ENCODE results near the gene SLC22A23.

Gene SLC22A23

DNA sequence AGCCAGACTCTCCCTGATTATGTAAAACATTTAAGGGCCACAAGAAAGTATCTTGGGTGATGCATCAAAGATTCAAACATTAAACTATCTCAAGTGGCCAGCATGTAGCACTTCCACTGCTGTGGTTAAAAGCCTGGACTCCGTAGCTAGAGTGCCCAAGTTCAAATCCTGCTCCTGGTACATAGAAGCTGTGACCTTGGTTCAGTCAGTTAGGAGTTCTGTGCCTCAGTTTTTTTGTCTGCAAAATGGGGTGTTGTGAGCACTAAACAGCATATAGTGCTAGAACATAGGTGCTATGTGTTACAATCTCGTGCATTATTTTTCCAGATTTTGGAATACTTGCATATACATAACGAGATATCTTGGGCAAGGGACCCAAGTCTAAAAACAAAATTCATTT is 129.4 kb downstream of the SLC22A23 start:
- H3K79me1 ChIP-seq (ENCODE audit: low read length): no peaks in the 10 kb centered on the region
- H2BK15ac ChIP-seq (replicated peaks; ENCODE audit: low read depth): no peak overlapping the region
- H3K4ac ChIP-seq (ENCODE audit: low read depth, low read length): no peak overlapping the region
- no peak overlapping the region for H3K18ac ChIP-seq (ENCODE audit: low read length)
- H3K36me3 ChIP-seq (ENCODE audit: control insufficient read depth, insufficient read depth, low read length): no peaks in the 10 kb centered on the region
- no peaks in the 10 kb centered on the region for H3K27me3 ChIP-seq (ENCODE audit: insufficient read depth, low read length, poor library complexity)
- no peak overlapping the region for H4K5ac ChIP-seq (ENCODE audit: low read length)
- H2BK120ac ChIP-seq (ENCODE audit: low read depth, low read length): no peak overlapping the region
- H3K56ac ChIP-seq (ENCODE audit: low read length): no peak overlapping the region
- H2BK5ac ChIP-seq (ENCODE audit: low read length): no peak overlapping the region
- H3K9ac ChIP-seq (ENCODE audit: low read length): no peak overlapping the region
- H3K27ac ChIP-seq (ENCODE audit: low read depth, low read length): no peak overlapping the region
- no peaks in the 10 kb centered on the region for H3K4me1 ChIP-seq (ENCODE audit: control insufficient read depth, low read depth, low read length)
- H2AK5ac ChIP-seq (ENCODE audit: low read length): no peak overlapping the region
- H4K8ac ChIP-seq (ENCODE audit: low read depth, low read length): no peak overlapping the region
- no peak overlapping the region for H3K4me2 ChIP-seq (ENCODE audit: low read length)
- no peak for DNase-seq
- no CpG with 5 or more reads among the region's 3 CpGs for WGBS (ENCODE audit: extremely low coverage, insufficient coverage, low lambda C conversion rate)
- no peaks in the 10 kb centered on the region for H3K79me2 ChIP-seq (ENCODE audit: control insufficient read depth, insufficient read depth, low read length)
- H3K4me3 ChIP-seq (ENCODE audit: low read length): no peak overlapping the region
- no peak overlapping the region for H3K23ac ChIP-seq (ENCODE audit: low read length)

DNA sequence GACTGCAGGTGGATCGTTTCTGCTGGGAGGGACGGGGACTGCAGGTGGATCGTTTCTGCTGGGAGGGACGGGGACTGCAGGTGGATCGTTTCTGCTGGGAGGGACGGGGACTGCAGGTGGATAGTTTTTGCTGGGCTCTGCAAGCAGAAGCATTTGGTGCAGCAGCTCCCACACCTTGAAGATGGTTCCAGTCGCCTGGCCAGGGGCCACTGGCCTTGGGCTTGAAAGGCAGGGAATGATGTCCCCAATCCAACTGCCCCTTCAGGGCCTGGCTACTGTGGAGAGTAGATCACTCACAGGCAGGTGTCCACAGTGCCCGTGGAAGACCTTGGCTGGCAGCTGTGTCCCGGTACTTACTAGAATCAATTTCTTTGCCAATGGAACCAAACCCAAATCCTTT is 129.9 kb downstream of the SLC22A23 start:
- no peaks in the 10 kb centered on the region for H3K27me3 ChIP-seq (ENCODE audit: insufficient read depth, low read length, poor library complexity)
- no peak overlapping the region for H3K9ac ChIP-seq (ENCODE audit: low read length)
- no peaks in the 10 kb centered on the region for H3K79me1 ChIP-seq (ENCODE audit: low read length)
- H2BK5ac ChIP-seq (ENCODE audit: low read length): no peak overlapping the region
- no peak overlapping the region for H4K8ac ChIP-seq (ENCODE audit: low read depth, low read length)
- H2BK120ac ChIP-seq (ENCODE audit: low read depth, low read length): no peak overlapping the region
- no peak overlapping the region for H3K18ac ChIP-seq (ENCODE audit: low read length)
- no peaks in the 10 kb centered on the region for H3K79me2 ChIP-seq (ENCODE audit: control insufficient read depth, insufficient read depth, low read length)
- H3K27ac ChIP-seq (ENCODE audit: low read depth, low read length): no peak overlapping the region
- no peak overlapping the region for H2BK15ac ChIP-seq (replicated peaks; ENCODE audit: low read depth)
- H3K23ac ChIP-seq (ENCODE audit: low read length): no peak overlapping the region
- H2AK5ac ChIP-seq (ENCODE audit: low read length): no peak overlapping the region
- no peak overlapping the region for H4K5ac ChIP-seq (ENCODE audit: low read length)
- no peak overlapping the region for H3K4me2 ChIP-seq (ENCODE audit: low read length)
- no peaks in the 10 kb centered on the region for H3K36me3 ChIP-seq (ENCODE audit: control insufficient read depth, insufficient read depth, low read length)
- WGBS (ENCODE audit: extremely low coverage, insufficient coverage, low lambda C conversion rate): no CpG with 5 or more reads among the region's 9 CpGs
- no peak overlapping the region for H3K4ac ChIP-seq (ENCODE audit: low read depth, low read length)
- H3K4me3 ChIP-seq (ENCODE audit: low read length): no peak overlapping the region
- H3K56ac ChIP-seq (ENCODE audit: low read length): no peak overlapping the region
- no peaks in the 10 kb centered on the region for H3K4me1 ChIP-seq (ENCODE audit: control insufficient read depth, low read depth, low read length)
- no peak for DNase-seq

DNA sequence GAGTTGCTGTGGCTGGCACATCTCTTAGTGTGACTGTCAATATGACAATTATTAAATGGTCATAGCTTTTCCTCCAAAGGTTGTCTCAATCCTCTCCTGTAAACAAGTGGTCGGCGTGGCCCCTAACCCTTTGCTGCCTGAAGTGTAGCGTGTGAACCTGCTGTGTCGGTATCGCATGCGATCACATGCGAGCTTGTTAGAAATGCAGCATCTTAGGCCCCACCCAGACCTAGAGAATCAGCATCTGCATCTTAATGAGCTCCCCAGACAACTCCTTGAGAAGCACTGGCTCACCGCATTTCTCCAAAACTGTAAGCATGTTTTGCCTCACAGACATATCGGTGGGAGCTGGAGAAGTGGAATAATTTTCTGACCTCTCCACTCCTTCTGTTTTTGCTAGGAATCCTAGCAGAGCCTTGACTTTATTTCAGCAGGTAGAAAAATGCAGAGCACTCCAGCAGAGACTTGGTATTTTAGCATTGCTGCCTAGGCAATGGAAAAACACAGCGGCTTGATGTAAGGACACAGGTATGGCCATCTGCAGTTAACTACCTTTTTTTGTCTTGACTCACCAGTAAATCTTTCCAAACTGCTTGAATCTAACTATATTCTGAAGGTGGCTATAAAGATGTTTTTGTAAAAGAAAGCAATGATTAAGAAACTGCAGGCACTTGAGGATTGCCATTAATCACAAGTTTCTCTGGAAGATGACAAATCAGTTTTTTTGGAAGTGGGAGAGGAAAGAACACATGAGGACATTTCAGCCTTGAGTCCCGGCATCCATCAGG is 130.5 kb downstream of the SLC22A23 start:
- Histone ChIP-seq H3K79me2 (ENCODE audit: control insufficient read depth, insufficient read depth, low read length) (no peaks in the 10 kb centered on the region), H3K79me1 (ENCODE audit: low read length) (no peaks in the 10 kb centered on the region), H3K9ac (ENCODE audit: low read length) (no peak overlapping the region), H3K23ac (ENCODE audit: low read length) (peak overlapping the region; percentile 15), H2BK5ac (ENCODE audit: low read length) (no peak overlapping the region), H3K4me2 (ENCODE audit: low read length) (no peak overlapping the region), H2BK120ac (ENCODE audit: low read depth, low read length) (no peak overlapping the region), H3K4me3 (ENCODE audit: low read length) (no peak overlapping the region), H3K4ac (ENCODE audit: low read depth, low read length) (no peak overlapping the region), H3K27me3 (ENCODE audit: insufficient read depth, low read length, poor library complexity) (no peaks in the 10 kb centered on the region), H4K5ac (ENCODE audit: low read length) (no peak overlapping the region), H3K18ac (ENCODE audit: low read length) (no peak overlapping the region), H2BK15ac (replicated peaks; ENCODE audit: low read depth) (no peak overlapping the region), H3K56ac (ENCODE audit: low read length) (no peak overlapping the region), H2AK5ac (ENCODE audit: low read length) (no peak overlapping the region), H3K27ac (ENCODE audit: low read depth, low read length) (no peak overlapping the region), H3K36me3 (ENCODE audit: control insufficient read depth, insufficient read depth, low read length) (no peaks in the 10 kb centered on the region), H4K8ac (ENCODE audit: low read depth, low read length) (no peak overlapping the region), H3K4me1 (ENCODE audit: control insufficient read depth, low read depth, low read length) (no peaks in the 10 kb centered on the region)
- peak; percentile 64 for DNase-seq
- WGBS (ENCODE audit: extremely low coverage, insufficient coverage, low lambda C conversion rate): no CpG with 5 or more reads among the region's 11 CpGs

DNA sequence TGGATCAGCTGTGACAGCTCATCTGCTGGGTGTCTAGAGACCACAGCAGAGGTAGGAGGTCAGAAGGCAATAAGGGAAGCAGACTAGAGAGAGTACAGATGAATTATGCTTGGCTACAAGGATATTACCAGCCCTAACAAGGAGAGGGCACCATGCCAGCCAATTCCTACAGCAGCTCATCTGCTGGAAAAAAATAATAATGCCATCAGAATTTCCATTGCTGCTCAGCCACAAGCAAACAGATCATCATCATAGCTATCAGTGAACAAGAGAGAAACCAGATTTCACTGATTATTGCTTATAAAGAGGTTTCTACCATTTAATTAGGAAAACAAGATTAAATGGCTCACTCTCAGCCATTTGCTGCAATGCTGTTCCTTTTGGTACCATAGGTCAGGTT is 131.6 kb downstream of the SLC22A23 start:
- Histone ChIP-seq H3K23ac (ENCODE audit: low read length) (no peak overlapping the region), H3K27ac (ENCODE audit: low read depth, low read length) (no peak overlapping the region)

DNA sequence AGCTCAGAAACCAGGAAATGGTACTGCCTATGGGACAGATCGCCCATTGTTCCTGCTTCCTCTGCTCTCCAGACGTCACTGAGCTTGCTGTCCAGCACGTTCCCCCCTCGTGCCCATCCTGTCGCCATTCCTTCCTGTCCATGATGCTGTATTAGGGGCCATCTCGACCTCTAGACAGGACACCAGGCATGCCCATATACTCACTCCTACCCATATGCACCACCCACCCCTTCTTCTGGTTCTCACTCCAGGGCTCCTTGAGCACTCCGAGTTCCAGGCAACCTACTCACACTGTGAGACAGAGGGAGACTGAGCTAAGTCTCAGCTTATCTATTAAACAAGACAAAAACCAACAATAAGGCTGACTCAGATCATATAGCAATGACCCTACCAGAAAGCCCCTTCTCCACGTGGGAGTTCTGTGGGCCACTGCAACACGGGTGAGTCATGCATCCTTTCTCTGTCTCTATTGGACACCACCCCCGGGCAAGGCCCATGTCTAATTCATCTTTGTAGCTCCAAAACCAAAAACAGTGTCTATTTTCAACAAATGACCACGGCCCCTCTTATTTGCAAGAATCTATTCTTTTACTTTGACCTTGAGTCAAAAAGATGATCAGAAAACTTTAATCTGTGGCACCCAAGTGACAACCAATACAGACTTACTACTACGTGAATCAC is 132.4 kb downstream of the SLC22A23 start:
- no peak overlapping the region for H3K27ac ChIP-seq (ENCODE audit: low read depth, low read length)
- no peak overlapping the region for H3K23ac ChIP-seq (ENCODE audit: low read length)

More for the DNA sequence above, 131.6 kb downstream of the SLC22A23 start:
- no peaks in the 10 kb centered on the region for H3K79me2 ChIP-seq (ENCODE audit: control insufficient read depth, insufficient read depth, low read length)
- H2AK5ac ChIP-seq (ENCODE audit: low read length): no peak overlapping the region
- H3K9ac ChIP-seq (ENCODE audit: low read length): no peak overlapping the region
- no peak overlapping the region for H3K4ac ChIP-seq (ENCODE audit: low read depth, low read length)
- no peak overlapping the region for H4K5ac ChIP-seq (ENCODE audit: low read length)
- no peaks in the 10 kb centered on the region for H3K36me3 ChIP-seq (ENCODE audit: control insufficient read depth, insufficient read depth, low read length)
- H3K4me2 ChIP-seq (ENCODE audit: low read length): no peak overlapping the region
- H3K4me3 ChIP-seq (ENCODE audit: low read length): no peak overlapping the region
- no peak overlapping the region for H2BK15ac ChIP-seq (replicated peaks; ENCODE audit: low read depth)
- H3K27me3 ChIP-seq (ENCODE audit: insufficient read depth, low read length, poor library complexity): no peaks in the 10 kb centered on the region
- no peak overlapping the region for H2BK120ac ChIP-seq (ENCODE audit: low read depth, low read length)
- H3K56ac ChIP-seq (ENCODE audit: low read length): no peak overlapping the region
- no peak for DNase-seq
- no peak overlapping the region for H2BK5ac ChIP-seq (ENCODE audit: low read length)
- H3K4me1 ChIP-seq (ENCODE audit: control insufficient read depth, low read depth, low read length): no peaks in the 10 kb centered on the region
- no peak overlapping the region for H3K18ac ChIP-seq (ENCODE audit: low read length)
- H4K8ac ChIP-seq (ENCODE audit: low read depth, low read length): no peak overlapping the region
- no peaks in the 10 kb centered on the region for H3K79me1 ChIP-seq (ENCODE audit: low read length)

More for the DNA sequence above, 132.4 kb downstream of the SLC22A23 start:
- H3K56ac ChIP-seq (ENCODE audit: low read length): no peak overlapping the region
- no peak overlapping the region for H2AK5ac ChIP-seq (ENCODE audit: low read length)
- no peaks in the 10 kb centered on the region for H3K27me3 ChIP-seq (ENCODE audit: insufficient read depth, low read length, poor library complexity)
- no peak overlapping the region for H2BK5ac ChIP-seq (ENCODE audit: low read length)
- H2BK15ac ChIP-seq (replicated peaks; ENCODE audit: low read depth): no peak overlapping the region
- no peak overlapping the region for H3K4ac ChIP-seq (ENCODE audit: low read depth, low read length)
- H3K9ac ChIP-seq (ENCODE audit: low read length): no peak overlapping the region
- no peak overlapping the region for H3K18ac ChIP-seq (ENCODE audit: low read length)
- H3K79me1 ChIP-seq (ENCODE audit: low read length): no peaks in the 10 kb centered on the region
- no peak for DNase-seq
- no peak overlapping the region for H3K4me3 ChIP-seq (ENCODE audit: low read length)
- no peaks in the 10 kb centered on the region for H3K79me2 ChIP-seq (ENCODE audit: control insufficient read depth, insufficient read depth, low read length)
- no peak overlapping the region for H4K8ac ChIP-seq (ENCODE audit: low read depth, low read length)
- no peak overlapping the region for H4K5ac ChIP-seq (ENCODE audit: low read length)
- no CpG with 5 or more reads among the region's 12 CpGs for WGBS (ENCODE audit: extremely low coverage, insufficient coverage, low lambda C conversion rate)
- H3K36me3 ChIP-seq (ENCODE audit: control insufficient read depth, insufficient read depth, low read length): no peaks in the 10 kb centered on the region
- H2BK120ac ChIP-seq (ENCODE audit: low read depth, low read length): no peak overlapping the region
- no peak overlapping the region for H3K4me2 ChIP-seq (ENCODE audit: low read length)
- no peaks in the 10 kb centered on the region for H3K4me1 ChIP-seq (ENCODE audit: control insufficient read depth, low read depth, low read length)
